ENCODE results near the gene LCN12.

Gene LCN12, protein sequence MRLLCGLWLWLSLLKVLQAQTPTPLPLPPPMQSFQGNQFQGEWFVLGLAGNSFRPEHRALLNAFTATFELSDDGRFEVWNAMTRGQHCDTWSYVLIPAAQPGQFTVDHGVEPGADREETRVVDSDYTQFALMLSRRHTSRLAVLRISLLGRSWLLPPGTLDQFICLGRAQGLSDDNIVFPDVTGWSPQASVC

DNA sequence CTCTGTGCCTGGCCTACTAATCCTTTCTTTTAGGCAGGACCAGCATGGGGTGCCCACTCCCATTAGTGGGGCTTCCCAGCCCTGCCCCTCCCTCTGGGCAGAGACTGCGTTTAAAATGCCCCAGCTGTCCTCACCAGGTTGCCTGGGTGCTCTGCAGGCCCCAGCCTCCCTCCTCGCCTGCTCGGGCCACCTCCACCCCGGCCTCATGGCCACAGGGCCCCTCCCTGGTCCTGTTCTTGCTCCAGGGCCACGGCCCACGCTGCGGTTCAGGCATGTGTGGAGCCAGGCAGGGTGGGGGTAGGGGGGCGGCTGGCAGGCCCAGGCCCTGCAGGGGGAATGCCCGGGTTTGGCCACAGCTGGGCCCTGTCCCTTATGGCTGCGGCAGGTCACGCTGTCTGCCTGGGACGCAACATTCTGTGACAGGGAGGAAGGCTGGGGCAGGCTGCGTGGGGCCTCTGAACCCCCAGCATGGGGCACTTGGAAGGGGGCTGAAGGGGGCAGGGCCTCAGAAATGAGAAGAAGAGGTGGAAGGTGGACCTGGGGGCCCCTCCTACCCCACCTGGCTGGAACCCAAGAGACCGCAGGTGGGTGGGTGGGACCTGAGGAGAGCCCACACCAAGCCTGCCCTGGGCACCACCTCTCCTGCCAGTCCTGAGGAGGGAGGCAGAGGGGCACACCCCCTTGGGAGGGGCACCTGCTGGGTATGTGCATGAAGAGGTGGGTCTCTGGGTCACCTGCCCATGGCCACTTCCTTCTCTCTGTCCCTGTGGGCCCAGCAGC, at the start of gene LCN12:
TSS of gene LCN12 (plus strand) at position 733 of the 780 bp plus-strand sequence. CDS start 55 bp downstream, outside the sequence.
- intact Hi-C loops (cut with DNase I): loop anchor here (5.0 kb wide), 2 partner anchors 86 to 159 kb away; partner anchors contain the start of gene TMEM141
- peak in 1 of 42 donors; percentile 6 for DNase-seq

DNA sequence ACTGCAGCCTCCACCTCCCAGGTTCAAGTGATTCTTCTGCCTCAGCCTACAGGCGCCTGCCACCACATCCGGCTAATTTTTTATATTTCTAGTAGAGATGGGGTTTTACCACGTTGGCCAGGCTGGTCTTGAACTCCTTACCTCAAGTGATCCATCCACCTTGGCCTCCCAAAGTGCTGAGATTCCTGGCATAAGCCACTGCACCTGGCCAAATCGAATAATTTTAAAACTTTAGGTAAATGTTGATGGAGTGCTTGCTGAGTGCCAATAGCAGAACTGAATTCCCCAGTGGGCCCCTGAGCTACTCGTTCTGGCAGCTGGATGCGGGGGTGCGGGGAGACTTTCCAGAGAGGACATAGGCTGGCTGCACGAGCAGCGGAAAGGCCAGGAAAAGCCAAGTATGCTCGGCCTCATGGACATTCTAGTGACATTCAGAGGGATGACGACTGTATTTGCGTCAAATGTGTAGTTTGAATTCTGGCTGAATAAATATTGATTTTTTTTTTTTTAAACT, 49.0 kb upstream of the LCN12 start:
- no peak for DNase-seq
- intact Hi-C loops (cut with DNase I): no loop called here

DNA sequence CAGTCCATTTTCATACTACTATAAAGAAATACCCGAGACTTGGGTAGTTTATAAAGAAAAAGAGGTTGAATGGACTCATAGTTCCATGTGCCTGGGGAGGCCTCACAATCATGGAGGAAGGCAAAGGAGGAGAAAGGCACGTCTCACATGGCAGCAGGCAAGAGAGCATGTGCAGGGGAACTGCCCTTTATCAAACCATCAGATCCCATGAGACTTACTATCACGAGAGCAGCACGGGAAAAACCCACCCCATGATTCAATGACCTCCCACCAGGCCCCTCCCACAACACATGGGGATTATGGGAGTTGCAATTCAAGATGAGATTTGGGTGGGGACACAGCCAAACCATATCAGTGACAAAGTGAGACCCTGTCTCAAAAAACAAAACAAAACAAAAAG, 45.8 kb upstream of the LCN12 start:
- intact Hi-C loops (cut with DNase I): no loop called here
- no peak for DNase-seq

DNA sequence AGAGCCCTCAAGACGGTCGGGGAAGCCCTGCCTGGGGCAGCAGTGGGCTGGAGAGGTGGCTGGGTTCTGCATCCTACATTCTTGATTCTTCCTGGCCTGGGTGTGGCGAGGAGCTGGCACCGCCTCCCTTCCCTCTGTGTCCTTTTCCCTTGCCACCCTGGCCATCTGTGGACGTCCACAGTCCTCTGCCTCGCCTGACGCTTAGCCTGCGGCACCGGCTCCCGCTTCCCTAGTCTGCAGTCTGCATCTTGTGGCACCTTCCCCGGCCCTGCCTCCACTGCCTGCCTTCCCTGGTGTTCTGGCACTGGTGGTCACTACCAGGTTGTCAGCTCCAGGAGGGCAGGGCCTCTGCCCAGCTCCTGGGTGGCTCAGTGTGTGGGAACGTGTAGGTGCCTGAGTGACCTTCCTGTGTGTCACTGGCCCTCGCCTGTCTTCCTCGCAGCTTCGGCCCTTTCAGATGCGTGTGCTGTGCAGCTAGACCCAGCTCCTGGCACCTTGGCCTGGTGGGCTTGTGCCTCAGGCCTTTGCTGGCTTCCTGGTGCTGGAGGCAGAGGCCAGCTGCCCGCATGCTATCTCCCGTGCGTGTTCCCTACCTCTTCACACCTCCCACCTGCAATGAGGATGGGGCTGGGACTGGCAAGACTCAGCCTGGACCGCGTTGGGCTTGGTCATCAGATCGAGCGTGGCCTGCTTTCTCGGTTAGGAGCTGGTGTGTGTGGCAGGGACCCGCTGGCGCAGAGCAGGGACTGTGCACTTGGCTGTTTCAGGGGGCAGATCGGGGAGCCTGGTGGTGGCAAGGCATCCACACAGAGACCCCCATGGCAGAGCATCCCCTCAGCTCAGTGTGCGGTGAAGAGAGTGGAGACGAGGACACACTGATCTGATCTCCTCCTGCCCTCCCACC, 44.8 kb upstream of the LCN12 start:
- no peak for DNase-seq
- intact Hi-C loops (cut with DNase I): no loop called here

DNA sequence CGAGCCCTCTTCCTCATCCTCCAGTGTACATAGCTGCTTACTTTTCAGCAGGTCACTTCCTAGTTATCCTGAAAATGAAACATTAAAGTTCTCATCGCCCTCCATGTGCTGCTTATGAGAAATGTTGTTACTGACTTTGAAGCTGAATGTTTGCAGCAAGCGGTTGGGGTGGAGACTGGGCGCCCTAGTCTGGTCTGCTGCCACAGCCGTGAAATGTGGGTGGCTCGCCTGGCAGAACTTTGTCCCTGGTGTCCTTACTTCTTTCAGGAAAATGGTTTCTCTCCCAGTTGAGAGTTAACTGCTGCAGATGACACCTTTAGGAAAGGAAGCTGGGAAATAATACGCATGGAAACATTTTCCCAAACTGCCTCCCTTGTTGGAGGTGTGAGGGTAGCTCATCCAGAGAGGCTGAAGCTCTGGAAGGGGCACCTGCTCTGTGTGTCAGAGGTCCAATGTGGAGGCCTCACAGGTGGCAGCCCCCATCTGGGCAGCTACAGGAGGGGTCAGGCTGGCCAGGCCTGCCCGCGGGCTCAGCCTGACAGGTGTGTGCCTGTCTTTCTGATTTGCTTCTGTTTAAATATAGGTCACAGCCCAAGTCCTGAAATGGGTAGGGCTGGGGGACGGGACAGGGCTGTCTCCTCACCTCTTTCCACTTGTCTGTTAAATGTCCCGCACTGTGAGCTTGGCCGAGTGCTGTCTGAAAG, 41.7 kb upstream of the LCN12 start:
- DNase-seq: no peak
- intact Hi-C loops (cut with DNase I): no loop called here

DNA sequence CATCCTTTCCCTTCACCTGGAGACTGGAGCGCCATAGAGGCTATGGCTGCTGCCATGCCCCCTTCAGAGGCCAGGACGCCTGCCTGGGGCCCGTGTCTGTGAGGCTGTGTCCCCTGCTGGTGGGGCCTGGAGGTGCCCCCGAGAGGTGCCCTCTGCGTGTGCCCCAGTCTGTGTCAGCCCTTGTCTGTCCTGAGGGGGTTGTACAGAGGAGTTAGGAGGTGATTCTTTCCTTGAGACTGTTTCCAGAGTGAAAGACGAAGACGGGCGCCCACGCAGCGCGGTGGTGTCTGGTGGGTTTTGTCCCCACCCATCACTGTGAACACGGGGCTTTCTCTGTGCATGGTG, 41.2 kb upstream of the LCN12 start:
- intact Hi-C loops (cut with DNase I): no loop called here
- DNase-seq: no peak

DNA sequence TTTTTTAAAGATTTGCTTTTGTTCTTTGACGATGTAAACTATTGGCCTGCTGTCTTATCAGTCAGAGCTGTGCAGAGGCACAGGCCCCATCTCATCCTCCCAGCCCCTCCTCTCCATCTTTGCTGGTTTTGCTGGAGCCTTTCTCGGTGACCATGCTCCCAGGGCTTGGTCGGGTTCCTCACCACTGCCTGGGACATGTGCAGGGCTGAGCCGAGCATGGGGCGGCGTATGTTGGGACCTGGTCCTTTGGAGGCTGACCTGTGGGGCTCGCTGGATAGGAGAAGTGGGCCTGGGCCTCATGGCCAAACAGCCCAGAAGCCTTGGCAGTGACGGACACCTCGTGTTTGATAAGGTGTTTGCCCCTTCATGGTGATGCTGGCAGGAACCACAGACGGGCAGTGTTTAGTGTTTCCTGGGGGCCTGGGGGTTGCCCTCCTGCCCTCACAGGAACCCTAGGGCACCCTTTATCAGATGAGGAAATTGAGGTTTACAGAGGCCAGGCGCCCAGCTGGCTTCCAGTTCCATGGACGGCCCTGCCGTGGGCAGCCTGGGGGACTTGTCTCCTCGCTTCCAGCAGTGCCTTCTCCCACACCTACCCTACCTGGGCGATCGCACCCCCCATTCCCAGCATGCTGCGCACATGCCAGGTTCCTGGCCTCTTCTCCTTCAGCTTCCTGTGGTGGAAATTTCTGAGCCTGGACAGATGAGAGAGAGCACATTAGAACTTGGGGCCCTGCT, 38.2 kb upstream of the LCN12 start:
- DNase-seq: no peak
- intact Hi-C loops (cut with DNase I): no loop called here

DNA sequence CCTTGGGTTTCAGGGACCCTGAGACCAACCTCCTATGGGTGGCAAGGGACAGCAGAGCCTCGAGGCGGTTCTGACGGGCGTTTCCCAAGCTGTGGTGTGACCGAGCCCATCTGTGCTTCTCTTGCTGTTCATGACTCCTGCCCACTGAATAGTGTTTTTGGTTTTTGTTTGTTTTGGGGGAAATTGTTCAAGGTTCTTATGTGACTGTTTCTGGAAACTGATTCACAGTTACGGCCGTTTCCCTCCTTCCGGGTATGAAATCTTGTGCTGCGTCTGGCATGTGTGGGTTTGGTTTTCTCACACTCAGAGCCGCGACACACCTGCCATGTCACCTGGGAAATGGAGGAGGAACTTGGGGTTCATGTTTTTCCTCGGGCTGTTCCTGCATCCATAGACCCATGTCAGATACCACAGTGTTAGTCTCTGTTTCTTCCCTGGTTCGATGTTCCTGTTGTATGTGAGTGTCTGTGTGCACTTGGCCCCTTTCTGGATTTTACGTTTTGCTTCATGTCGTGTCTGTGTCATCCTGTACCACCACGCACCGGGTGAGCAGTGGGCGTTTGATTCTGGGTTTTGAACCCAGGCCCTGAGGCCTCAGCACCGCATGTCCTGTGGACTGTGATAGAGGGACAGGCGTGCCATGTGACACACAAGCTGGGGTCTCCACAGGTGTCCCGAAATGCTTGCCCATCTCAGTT, 36.3 kb upstream of the LCN12 start:
- peak in 13 of 42 donors; percentile 6 to 60 (median 31) for DNase-seq
- intact Hi-C loops (cut with DNase I): no loop called here

DNA sequence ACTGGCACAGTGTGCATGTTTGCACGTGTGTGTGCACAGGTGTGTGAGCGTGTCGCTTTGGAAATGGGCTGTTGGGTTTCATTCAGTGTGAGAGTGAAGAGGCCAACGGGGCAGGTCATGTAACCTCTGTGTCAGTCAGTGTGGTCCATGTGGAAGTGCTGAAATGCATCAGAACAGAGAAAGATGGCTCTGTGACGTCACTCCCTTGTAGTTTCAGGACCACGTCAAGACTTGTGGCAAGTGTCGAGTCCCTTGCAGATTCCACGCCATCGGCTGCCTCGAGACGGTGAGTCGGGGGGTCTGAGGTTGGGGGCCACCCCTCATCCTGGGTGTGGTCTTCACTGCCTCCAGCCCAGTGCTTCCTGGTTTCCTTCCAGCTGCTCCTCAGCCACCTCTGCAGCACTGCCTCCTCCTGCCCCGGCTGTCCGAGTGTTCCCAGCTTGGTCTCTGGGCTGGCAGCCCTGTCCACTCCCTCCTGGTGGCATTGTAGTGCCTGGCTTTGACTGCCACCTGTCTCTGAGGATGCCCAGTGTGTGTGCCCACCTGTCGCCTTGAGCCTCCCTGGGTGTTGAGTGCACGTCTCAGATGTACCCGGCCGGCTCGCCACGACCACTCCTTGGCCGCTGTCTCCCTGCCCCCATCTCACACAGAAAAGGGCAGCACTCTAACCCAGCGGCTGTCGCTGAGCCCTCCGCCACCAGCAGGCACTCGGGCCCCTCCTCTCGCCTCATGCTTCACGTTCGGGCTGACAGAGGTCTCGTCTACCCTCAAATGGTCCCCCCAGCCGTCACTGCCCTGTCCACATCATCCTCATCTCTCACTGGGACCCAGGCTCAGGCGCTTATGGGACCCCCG, 35.5 kb upstream of the LCN12 start:
- intact Hi-C loops (cut with DNase I): no loop called here
- DNase-seq: no peak

DNA sequence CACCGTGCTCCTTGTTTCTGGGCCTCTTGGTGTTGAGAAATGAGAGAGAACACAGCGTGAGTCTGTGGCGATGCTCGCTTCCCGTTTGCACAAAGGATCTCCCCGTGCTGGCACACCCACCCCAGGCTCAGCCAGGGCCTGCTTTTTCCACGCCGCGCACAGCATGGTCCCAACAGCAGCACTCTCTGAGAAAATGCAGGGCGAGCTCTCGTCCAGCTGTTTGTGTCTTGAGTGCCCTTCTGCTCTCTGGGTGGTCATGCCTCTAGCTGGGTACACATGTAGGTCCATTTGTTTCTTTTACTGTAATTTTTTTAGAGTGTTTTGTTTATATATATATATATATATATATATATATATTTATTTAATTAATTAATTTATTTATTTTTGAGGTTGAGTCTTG, 34.2 kb upstream of the LCN12 start:
- no peak for DNase-seq
- intact Hi-C loops (cut with DNase I): no loop called here

DNA sequence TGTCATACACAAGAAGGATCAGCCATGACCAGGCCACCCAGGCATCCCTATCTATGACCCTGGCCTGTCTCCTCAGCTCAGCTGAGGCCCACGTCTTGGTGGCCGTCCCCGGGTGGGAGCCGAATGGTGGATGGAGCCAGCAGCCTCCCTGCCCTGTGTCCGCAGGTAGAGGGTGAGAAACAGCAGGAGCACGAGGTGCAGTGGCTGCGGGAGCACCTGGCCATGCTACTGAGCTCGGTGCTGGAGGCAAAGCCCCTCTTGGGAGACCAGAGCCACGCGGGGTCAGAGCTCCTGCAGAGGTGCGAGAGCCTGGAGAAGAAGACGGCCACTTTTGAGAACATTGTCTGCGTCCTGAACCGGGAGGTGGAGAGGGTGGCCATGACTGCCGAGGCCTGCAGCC, 32.0 kb upstream of the LCN12 start:
- DNase-seq: no peak
- intact Hi-C loops (cut with DNase I): no loop called here

DNA sequence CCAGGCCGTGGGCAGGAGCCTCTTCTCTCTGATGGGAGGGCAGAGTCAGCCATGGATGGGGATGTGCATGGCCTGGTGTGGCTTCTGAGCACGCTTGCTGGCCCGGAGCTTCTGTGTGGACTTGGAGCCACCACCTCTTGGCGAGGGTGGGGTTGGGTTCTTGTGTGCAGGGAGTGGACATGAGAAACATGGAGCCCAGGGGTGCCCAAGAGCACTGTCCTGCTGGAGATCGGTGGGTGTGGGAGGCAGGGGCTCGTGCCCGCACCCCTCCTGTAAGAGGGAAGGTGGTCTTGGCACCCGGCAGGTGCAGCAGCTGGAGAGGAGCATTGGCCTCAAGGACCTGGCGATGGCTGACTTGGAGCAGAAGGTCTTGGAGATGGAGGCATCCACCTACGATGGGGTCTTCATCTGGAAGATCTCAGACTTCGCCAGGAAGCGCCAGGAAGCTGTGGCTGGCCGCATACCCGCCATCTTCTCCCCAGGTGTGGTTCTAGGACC, 31.3 kb upstream of the LCN12 start:
- intact Hi-C loops (cut with DNase I): no loop called here
- DNase-seq: no peak

DNA sequence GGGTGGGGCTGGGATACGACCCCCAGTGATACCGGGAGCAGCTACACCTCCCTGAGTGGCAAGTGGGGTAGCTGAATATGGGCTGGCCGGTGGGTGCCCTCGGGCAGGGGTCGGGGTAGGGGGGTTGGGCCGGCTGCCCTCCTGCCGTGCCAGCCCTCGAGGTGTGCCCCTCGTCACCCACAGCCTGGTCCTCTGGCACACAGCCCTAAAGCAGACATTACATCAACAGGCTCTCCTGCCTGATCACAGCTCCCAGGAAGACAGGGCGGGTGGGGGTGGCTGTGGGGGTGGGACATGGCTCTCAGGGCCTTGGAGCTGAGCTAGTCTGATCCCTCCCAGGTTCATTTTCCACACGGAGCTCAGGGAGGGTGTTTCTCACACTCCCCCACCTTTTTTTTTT, 30.8 kb upstream of the LCN12 start:
- peak in 18 of 42 donors; percentile 8 to 72 (median 41) for DNase-seq
- intact Hi-C loops (cut with DNase I): no loop called here

DNA sequence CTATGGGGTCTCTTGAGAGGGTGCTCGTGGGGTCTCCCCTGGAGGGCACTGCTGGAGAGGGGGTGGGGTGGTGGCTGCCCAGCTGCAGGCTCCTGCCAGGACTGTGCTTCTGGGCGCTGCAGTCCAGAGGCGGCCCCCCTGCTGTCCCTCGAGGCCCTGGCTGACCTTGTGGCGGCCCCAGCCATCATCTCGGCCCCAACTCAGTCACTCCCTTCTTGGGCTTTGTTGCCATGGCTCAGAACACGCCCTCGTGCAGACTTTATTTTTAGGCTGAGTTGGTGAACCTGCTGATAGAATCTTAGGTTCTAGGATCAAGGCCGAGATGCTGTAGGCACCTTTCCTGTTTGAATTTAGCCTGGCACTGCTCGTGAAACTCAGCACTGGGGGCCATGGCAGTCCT, 30.4 kb upstream of the LCN12 start:
- peak in 22 of 42 donors; percentile 26 to 76 (median 48) for DNase-seq
- intact Hi-C loops (cut with DNase I): no loop called here

DNA sequence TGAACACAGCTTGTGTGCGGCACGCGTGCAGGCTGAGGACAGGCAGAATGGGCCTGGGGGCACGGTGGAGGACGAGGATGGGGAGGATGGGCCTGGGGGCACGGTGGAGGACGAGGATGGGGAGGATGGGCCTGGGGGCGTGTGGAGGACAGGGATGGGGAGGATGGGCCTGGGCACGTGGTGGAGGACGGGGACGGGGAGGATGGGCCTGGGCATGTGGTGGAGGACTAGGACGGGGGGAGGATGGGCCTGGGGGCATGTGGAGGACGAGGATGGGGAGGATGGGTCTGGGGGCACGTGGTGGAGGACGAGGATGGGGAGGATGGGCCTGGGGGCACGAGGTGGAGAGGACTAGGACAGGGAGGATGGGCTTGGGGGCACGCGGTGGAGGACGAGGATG, 29.5 kb upstream of the LCN12 start:
- no peak for DNase-seq
- intact Hi-C loops (cut with DNase I): no loop called here

DNA sequence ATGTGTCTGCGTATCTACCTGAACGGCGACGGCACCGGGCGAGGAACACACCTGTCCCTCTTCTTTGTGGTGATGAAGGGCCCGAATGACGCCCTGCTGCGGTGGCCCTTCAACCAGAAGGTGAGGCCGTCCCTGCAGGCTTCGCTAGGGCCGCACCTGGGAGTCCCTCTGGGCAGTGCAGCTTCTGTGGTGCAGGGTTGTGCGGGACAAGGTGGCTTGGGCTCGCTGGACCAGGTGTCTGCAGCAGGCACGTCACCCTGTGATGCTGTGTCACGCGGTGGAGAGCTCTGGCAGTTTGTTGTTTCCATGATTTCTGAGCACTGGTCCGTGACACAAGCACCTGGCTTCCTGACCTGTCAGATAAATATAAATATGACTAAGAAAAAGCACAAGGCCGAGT, 28.2 kb upstream of the LCN12 start:
- DNase-seq: no peak
- intact Hi-C loops (cut with DNase I): no loop called here

Measured in head of caudate nucleus (tissue), 42 donors.